HepG2 (cell line): ENCODE data around the gene NDUFS6. TPM values are rescaled to one million over a fixed set of nuclear protein-coding genes. Genes with fewer than 3 reads are reported as not detected.
A peak's percentile ranks its signal among the peaks of the same experiment; 100 is the strongest.

Experiments
- ATRX ChIP-seq: sonication (generic); formaldehyde crosslinking; IDR thresholded peaks from 2 replicates; pipeline ENCODE4 v1.4.0; 2020; ENCODE audit warnings: missing genetic modification reagents, borderline replicate concordance
- ERF ChIP-seq: IDR thresholded peaks from 2 replicates; pipeline ENCODE4 v1.6.1; 2018; ENCODE audit warnings: missing biosample characterization, missing genetic modification reagents
- ESRRA ChIP-seq: sonication (generic); formaldehyde crosslinking; IDR thresholded peaks from 2 replicates; pipeline ENCODE4 v1.5.1; 2020; ENCODE audit warnings: mild to moderate bottlenecking, low read depth, missing genetic modification reagents
- JUND ChIP-seq: sonication (generic); formaldehyde crosslinking; IDR thresholded peaks from 2 replicates; pipeline ENCODE4 v1.8.0; 2022; ENCODE audit warnings: mild to moderate bottlenecking, missing genetic modification reagents
- KAT2B ChIP-seq: fragments of 150-350 bp; IDR thresholded peaks from 2 replicates; pipeline ENCODE4 v1.6.1; 2014; ENCODE audit warnings: low read depth, low read length, borderline replicate concordance
- KDM1A ChIP-seq: IDR thresholded peaks from 2 replicates; pipeline ENCODE4 v1.6.1; 2016; ENCODE audit warnings: missing compliant biosample characterization
- MEF2D ChIP-seq: sonication (generic); formaldehyde crosslinking; IDR thresholded peaks from 2 replicates; pipeline ENCODE4 v1.5.1; 2020; ENCODE audit warnings: mild to moderate bottlenecking, missing genetic modification reagents
- MIXL1 ChIP-seq: IDR thresholded peaks from 2 replicates; pipeline ENCODE4 v1.6.1; 2016
- NR0B2 ChIP-seq: sonication (generic); formaldehyde crosslinking; IDR thresholded peaks from 2 replicates; pipeline ENCODE4 v1.4.0; 2020; ENCODE audit warnings: mild to moderate bottlenecking, missing genetic modification reagents
- PLRG1 ChIP-seq: fragments of 450-650 bp; conservative IDR thresholded peaks from 2 replicates; pipeline ENCODE4 v1.6.1; 2016
- POGK ChIP-seq: sonication (generic); formaldehyde crosslinking; conservative IDR thresholded peaks from 2 replicates; pipeline ENCODE4 v1.8.0; 2022; ENCODE audit warnings: mild to moderate bottlenecking, moderate library complexity, missing genetic modification reagents
- YEATS4 ChIP-seq: sonication (generic); formaldehyde crosslinking; IDR thresholded peaks from 2 replicates; pipeline ENCODE4 v1.4.0; 2020; ENCODE audit warnings: missing genetic modification reagents, borderline replicate concordance
- ZMYM4 ChIP-seq: sonication (generic); formaldehyde crosslinking; IDR thresholded peaks from 2 replicates; pipeline ENCODE4 v1.8.1; 2023; ENCODE audit warnings: mild to moderate bottlenecking, missing genetic modification reagents
- ZNF232 ChIP-seq: sonication (generic); formaldehyde crosslinking; IDR thresholded peaks from 2 replicates; pipeline ENCODE4 v1.4.0; 2020; ENCODE audit warnings: missing genetic modification reagents, borderline replicate concordance
- ZNF337 ChIP-seq: sonication (generic); formaldehyde crosslinking; IDR thresholded peaks from 2 replicates; pipeline ENCODE4 v1.5.1; 2020; ENCODE audit warnings: missing genetic modification reagents, low read depth, mild to moderate bottlenecking, borderline replicate concordance
- ZNF44 ChIP-seq: sonication (generic); formaldehyde crosslinking; IDR thresholded peaks from 2 replicates; pipeline ENCODE4 v1.5.1; 2020; ENCODE audit warnings: mild to moderate bottlenecking, missing genetic modification reagents
- ZNF441 ChIP-seq: sonication (generic); formaldehyde crosslinking; IDR thresholded peaks from 2 replicates; pipeline ENCODE4 v1.7.0; 2021; ENCODE audit warnings: missing genetic modification reagents, borderline replicate concordance
- ZNF510 ChIP-seq: sonication (generic); formaldehyde crosslinking; IDR thresholded peaks from 2 replicates; pipeline ENCODE4 v1.4.0; 2020; ENCODE audit warnings: low read depth, mild to moderate bottlenecking, missing genetic modification reagents
- ZNF512B ChIP-seq: sonication (generic); formaldehyde crosslinking; IDR thresholded peaks from 2 replicates; pipeline ENCODE4 v1.5.1; 2020; ENCODE audit warnings: missing genetic modification reagents, mild to moderate bottlenecking, borderline replicate concordance
- ZNF576 ChIP-seq: sonication (generic); formaldehyde crosslinking; IDR thresholded peaks from 2 replicates; pipeline ENCODE4 v1.4.0; 2020; ENCODE audit warnings: mild to moderate bottlenecking, missing genetic modification reagents
- ZNF577 ChIP-seq: sonication (generic); formaldehyde crosslinking; IDR thresholded peaks from 2 replicates; pipeline ENCODE4 v1.4.0; 2020; ENCODE audit warnings: mild to moderate bottlenecking, low read depth, missing genetic modification reagents, borderline replicate concordance
- ZNF674 ChIP-seq: sonication (generic); formaldehyde crosslinking; IDR thresholded peaks from 2 replicates; pipeline ENCODE4 v1.5.0; 2020; ENCODE audit warnings: low read depth, mild to moderate bottlenecking, missing genetic modification reagents
- ZNF775 ChIP-seq: sonication (generic); formaldehyde crosslinking; IDR thresholded peaks from 2 replicates; pipeline ENCODE4 v1.4.0; 2020; ENCODE audit warnings: missing genetic modification reagents, mild to moderate bottlenecking, moderate library complexity, borderline replicate concordance
- ZNF879 ChIP-seq: sonication (generic); formaldehyde crosslinking; IDR thresholded peaks from 2 replicates; pipeline ENCODE4 v1.8.1; 2023; ENCODE audit warnings: missing genetic modification reagents
- polyA plus RNA-seq, 8 experiments: library from polyadenylated mRNA; depleted of rRNA in 3 of 8; stranded (reverse) in 7 of 8; unstranded in 1 of 8; fragments of >200 nt; fragmentation: Illumina TruSeq in 4 of 8; extraction: Trizol in 4 of 8; gene quantifications; 2 replicates each; pipeline versions ENCODE4 v1.2.1 to v1.2.3, GENCODE V29; 2011 to 2016; ENCODE audit warnings: low read depth in 4 of 8, missing spikeins in 1 of 8, mixed read lengths in 1 of 8; ENCODE audit not compliant: insufficient read depth in 1 of 8
- total RNA-seq, 5 experiments: library from RNA; depleted of rRNA; stranded (reverse); fragments of >200 nt; fragmentation: Illumina TruSeq; extraction: Trizol; gene quantifications; 2 replicates each; pipeline ENCODE4 v1.2.3, GENCODE V29; 2016; ENCODE audit warnings: low read depth in 1 of 5

The NDUFS6 gene
- total and polyA plus RNA-seq, 2 of the 13 experiments (the other 11 are each of a cell fraction or from before 2014, with no cell fraction given): 23.7 to 50.4 TPM

- TF ChIP-seq ZMYM4: peak; percentile 26; the same call in 1 of the 2 replicates
- TF ChIP-seq KAT2B: no peak
- TF ChIP-seq MIXL1 (CRISPR knock-in tag): no peak
- no peak for TF ChIP-seq ZNF576 (CRISPR knock-in tag)
- 0 out of 2 replicates have a peak, but pooled peaks have one; percentile 51 for TF ChIP-seq ZNF510 (CRISPR knock-in tag)
- TF ChIP-seq ESRRA (CRISPR knock-in tag): peak; percentile 85
- TF ChIP-seq ZNF441 (CRISPR knock-in tag): peak; percentile 60
- TF ChIP-seq ZNF775 (CRISPR knock-in tag): no peak
- TF ChIP-seq ZNF44: 0 out of 2 replicates have a peak, but pooled peaks have one; percentile 73
- TF ChIP-seq ERF (CRISPR knock-in tag): peak; percentile 46
- no peak for TF ChIP-seq ZNF879 (CRISPR knock-in tag)
- TF ChIP-seq MEF2D (CRISPR knock-in tag): peak; percentile 59; the same call in 1 of the 2 replicates
- no peak for TF ChIP-seq KDM1A
- TF ChIP-seq ZNF577 (CRISPR knock-in tag): no peak
- peak; percentile 82 for TF ChIP-seq POGK
- TF ChIP-seq ATRX (CRISPR knock-in tag): no peak
- no peak for TF ChIP-seq ZNF337 (CRISPR knock-in tag)
- TF ChIP-seq NR0B2 (CRISPR knock-in tag): peak; percentile 63; the same call in 1 of the 2 replicates
- no peak for TF ChIP-seq ZNF512B
- no peak for TF ChIP-seq PLRG1
- no peak for TF ChIP-seq JUND
- no peak for TF ChIP-seq ZNF232 (CRISPR knock-in tag)
- TF ChIP-seq YEATS4 (CRISPR knock-in tag): peak; percentile 94
- no peak for TF ChIP-seq ZNF674 (CRISPR knock-in tag)
Observed at GRCh38 chr5:1801222-1801966, at the start of gene NDUFS6 (continued).
